GM23338 (cell line): ENCODE results near the gene TFB1M. TPM values are rescaled to one million over a fixed set of nuclear protein-coding genes. Genes with fewer than 3 reads are reported as not detected.
A peak's percentile ranks its signal among the peaks of the same experiment; 100 is the strongest.

Experiments
- ATAC-seq: fragments of 200-7000 bp; cut with Tn5 transposase; 3 replicates; pipeline ENCODE4 v1.9.1; 2020
- DNase-seq: peaks from one replicate; pipeline ENCODE4 v3.0.0-alpha.2; 2015; ENCODE audit warnings: low spot score
- H2AFZ ChIP-seq: fragments of 200-600 bp; sonication (generic); 2 replicates; pipeline ENCODE4 v1.8.0; 2016; ENCODE audit warnings: antibody characterized with exemption, mild to moderate bottlenecking, moderate library complexity
- H3F3A ChIP-seq: fragments of 200-600 bp; sonication (generic); replicated peaks from 2 replicates; pipeline ENCODE4 v1.8.0; 2017; ENCODE audit warnings: antibody characterized with exemption, mixed run types, low read depth
- H3K27ac ChIP-seq: fragments of 200-600 bp; sonication (generic); 2 replicates; pipeline ENCODE4 v1.6.1; 2016; ENCODE audit warnings: low read depth
- H3K27me3 ChIP-seq: fragments of 200-600 bp; sonication (generic); 2 replicates; pipeline ENCODE4 v1.8.0; 2016; ENCODE audit warnings: mild to moderate bottlenecking, mixed run types, moderate library complexity; ENCODE audit not compliant: insufficient read depth
- H3K36me3 ChIP-seq: fragments of 200-600 bp; sonication (generic); 2 replicates; pipeline ENCODE4 v1.8.0; 2016; ENCODE audit warnings: mild to moderate bottlenecking; ENCODE audit not compliant: insufficient read depth
- H3K4me1 ChIP-seq: fragments of 200-600 bp; sonication (generic); 2 replicates; pipeline ENCODE4 v1.8.0; 2016; ENCODE audit warnings: mild to moderate bottlenecking, moderate library complexity; ENCODE audit not compliant: insufficient read depth
- H3K4me2 ChIP-seq: fragments of 200-600 bp; sonication (generic); 2 replicates; pipeline ENCODE4 v1.7.1; 2017; ENCODE audit warnings: mixed run types
- H3K4me3 ChIP-seq: fragments of 200-600 bp; sonication (generic); 2 replicates; pipeline ENCODE4 v1.6.1; 2016; ENCODE audit warnings: mixed run types
- H3K79me2 ChIP-seq: fragments of 200-600 bp; sonication (generic); replicated peaks from 2 replicates; pipeline ENCODE4 v1.8.0; 2017; ENCODE audit warnings: mild to moderate bottlenecking; ENCODE audit not compliant: insufficient read depth
- H3K9me2 ChIP-seq: fragments of 200-600 bp; sonication (generic); 2 replicates; pipeline ENCODE4 v1.8.0; 2017; ENCODE audit not compliant: insufficient read depth
- H4K20me1 ChIP-seq: fragments of 200-600 bp; sonication (generic); replicated peaks from 2 replicates; pipeline ENCODE4 v1.8.0; 2017; ENCODE audit warnings: mild to moderate bottlenecking; ENCODE audit not compliant: insufficient read depth
- H3K27ac Mint-ChIP-seq: 2 replicates; pipeline ENCODE4 v1.8.0; 2020; ENCODE audit warnings: inconsistent platforms, mild to moderate bottlenecking, moderate library complexity, mixed read lengths
- H3K27me3 Mint-ChIP-seq: 3 replicates; pipeline ENCODE4 v1.8.0; 2022; ENCODE audit warnings: low read depth, mild to moderate bottlenecking, moderate library complexity, mixed read lengths, inconsistent platforms; ENCODE audit not compliant: insufficient read depth, poor library complexity
- H3K36me3 Mint-ChIP-seq: 3 replicates; pipeline ENCODE4 v1.8.0; 2021; ENCODE audit warnings: low read depth, mild to moderate bottlenecking, inconsistent platforms, moderate library complexity, mixed read lengths
- H3K4me1 Mint-ChIP-seq: 3 replicates; pipeline ENCODE4 v1.8.0; 2020; ENCODE audit warnings: mild to moderate bottlenecking, inconsistent platforms, mixed read lengths
- H3K4me3 Mint-ChIP-seq: 3 replicates; pipeline ENCODE4 v1.8.0; 2021; ENCODE audit warnings: moderate library complexity, mild to moderate bottlenecking, inconsistent platforms, mixed read lengths
- H3K9me3 Mint-ChIP-seq: 3 replicates; pipeline ENCODE4 v1.8.0; 2020; ENCODE audit warnings: moderate library complexity, mild to moderate bottlenecking, inconsistent platforms, mixed read lengths
- CTCF ChIP-seq, 2 experiments: fragments of 200-600 bp in 1 of 2; sonication (generic) in 1 of 2; conservative IDR thresholded peaks; 2 replicates each; pipeline versions ENCODE4 v1.5.1 to v1.6.1; 2016 to 2017; ENCODE audit warnings: antibody characterized with exemption in 2 of 2, low read depth in 2 of 2, mild to moderate bottlenecking in 2 of 2, moderate library complexity in 1 of 2
- EZH2 ChIP-seq: fragments of 200-600 bp; sonication (generic); IDR thresholded peaks from one replicate; pipeline ENCODE4 v1.8.0; 2017; ENCODE audit warnings: antibody characterized with exemption, mild to moderate bottlenecking, low read depth; ENCODE audit not compliant: unreplicated experiment
- EZH2phosphoT487 ChIP-seq: fragments of 200-600 bp; sonication (generic); IDR thresholded peaks from one replicate; pipeline ENCODE4 v1.8.1; 2018; ENCODE audit warnings: antibody characterized with exemption; ENCODE audit not compliant: unreplicated experiment
- JUNB ChIP-seq: IDR thresholded peaks from one replicate; pipeline ENCODE4 v1.6.1; 2016; ENCODE audit warnings: antibody characterized with exemption; ENCODE audit not compliant: unreplicated experiment
- POLR2AphosphoS5 ChIP-seq: IDR thresholded peaks from 2 replicates; pipeline ENCODE4 v1.6.1; 2016; ENCODE audit warnings: antibody characterized with exemption, low read depth
- REST ChIP-seq: IDR thresholded peaks from one replicate; pipeline ENCODE4 v1.6.1; 2018; ENCODE audit warnings: antibody characterized with exemption; ENCODE audit not compliant: unreplicated experiment
- STAT1 ChIP-seq: IDR thresholded peaks from one replicate; pipeline ENCODE4 v1.6.1; 2016; ENCODE audit warnings: antibody characterized with exemption; ENCODE audit not compliant: unreplicated experiment
- ZNF331 ChIP-seq: fragments of 250-450 bp; sonication (Bioruptor Pico); IDR thresholded peaks from 2 replicates; pipeline ENCODE4 v1.5.0; 2020; ENCODE audit warnings: low read depth, mild to moderate bottlenecking, moderate library complexity
- ZNF462 ChIP-seq: fragments of 250-450 bp; sonication (Bioruptor Pico); IDR thresholded peaks from 2 replicates; pipeline ENCODE4 v1.5.0; 2020; ENCODE audit warnings: mild to moderate bottlenecking, moderate library complexity
- polyA plus RNA-seq: library from polyadenylated mRNA; unstranded; fragments of >200 nt; fragmentation: Nextera tagmentation; extraction: Ambion mirVana; gene quantifications from 2 replicates; pipeline ENCODE4 v1.2.1, GENCODE V29; 2016
- total RNA-seq: library from RNA; depleted of rRNA; stranded (reverse); fragments of >200 nt; shearing (Covaris generic); gene quantifications from 2 replicates; pipeline ENCODE4 v1.2.3, GENCODE V29; 2014

TFB1M gene
- total and polyA plus RNA-seq, 2 experiments from 2014 or later: 51.1 to 66.9 TPM

GRCh38 chr6:155260686-155261085, 53.6 kb downstream of the TFB1M start (continued):
- no peak for TF ChIP-seq STAT1

GRCh38 chr6:155259897-155260296, 54.4 kb downstream of the TFB1M start:
- no peak overlapping the region for H3K4me3 ChIP-seq
- H4K20me1 ChIP-seq: no peaks in the 10 kb centered on the region
- Mint-ChIP-seq H3K4me1 (peaks cover 33% of the 10 kb centered on the region), H3K36me3 (peaks cover 49% of the 10 kb centered on the region), H3K27ac (no peak overlapping the region; the same call in 1 of the 2 replicates), H3K4me3 (no peak overlapping the region), H3K9me3 (no peaks in the 10 kb centered on the region), H3K27me3 (peaks cover 1% of the 10 kb centered on the region)
- H3K27me3 ChIP-seq: no peaks in the 10 kb centered on the region
- H3K4me1 ChIP-seq: peaks cover 16% of the 10 kb centered on the region
- ATAC-seq (no peak), DNase-seq (no peak)
- no peak overlapping the region for H3K4me2 ChIP-seq
- H3K9me2 ChIP-seq: no peaks in the 10 kb centered on the region
- H3F3A ChIP-seq: no peaks in the 10 kb centered on the region
- no peak overlapping the region for H2AFZ ChIP-seq
- H3K36me3 ChIP-seq: peaks cover 23% of the 10 kb centered on the region
- peaks cover 9% of the 10 kb centered on the region; the same call in 1 of the 2 replicates for H3K79me2 ChIP-seq
- no peak overlapping the region for H3K27ac ChIP-seq
- no peak for TF ChIP-seq REST
- TF ChIP-seq CTCF (conservative IDR thresholded peaks at IDR 0.05; ENCODE audit: low read depth in 2 of 2): no peak
- TF ChIP-seq EZH2: no peak

GRCh38 chr6:155259204-155259603, 55.1 kb downstream of the TFB1M start:
- Histone ChIP-seq H3K4me2 (no peak overlapping the region), H3K36me3 (peaks cover 23% of the 10 kb centered on the region), H3K27ac (no peak overlapping the region), H2AFZ (no peak overlapping the region), H3K4me1 (peaks cover 13% of the 10 kb centered on the region), H3K9me2 (no peaks in the 10 kb centered on the region), H3K79me2 (peaks cover 9% of the 10 kb centered on the region), H3F3A (no peaks in the 10 kb centered on the region), H4K20me1 (no peaks in the 10 kb centered on the region), H3K27me3 (no peaks in the 10 kb centered on the region), H3K4me3 (no peak overlapping the region)
- no peak for DNase-seq
- H3K27ac Mint-ChIP-seq: peak overlapping the region; percentile 41; the same call in 1 of the 2 replicates
- H3K36me3 Mint-ChIP-seq: peaks cover 56% of the 10 kb centered on the region
- H3K4me3 Mint-ChIP-seq: no peak overlapping the region
- H3K9me3 Mint-ChIP-seq: no peaks in the 10 kb centered on the region
- ATAC-seq: no peak
- H3K27me3 Mint-ChIP-seq: peaks cover 3% of the 10 kb centered on the region
- peaks cover 32% of the 10 kb centered on the region for H3K4me1 Mint-ChIP-seq
- TF ChIP-seq STAT1: no peak
- no peak for TF ChIP-seq ZNF331 (CRISPR knock-in tag)
- TF ChIP-seq POLR2AphosphoS5: no peak
- no peak for TF ChIP-seq EZH2phosphoT487
- no peak for TF ChIP-seq JUNB
- TF ChIP-seq ZNF462: no peak
